Stimulated activated CD8-positive, alpha-beta memory T cell treated with anti-CD3 and anti-CD28 coated beads, Interleukin-4, amount 100 ng/mL, for 24 hours (primary cell): ENCODE data around the gene SLMAP.
A peak's percentile ranks its signal among the peaks of the same experiment; 100 is the strongest.

ENCODE experiments used
- DNase-seq: peaks from one replicate; pipeline ENCODE4 v3.0.0-alpha.2; 2020; ENCODE audit warnings: low read depth

Gene SLMAP

GRCh38 chr3:57753016-57753415 lies 3.1 kb upstream of the SLMAP start:
- DNase-seq = no peak

GRCh38 chr3:57755368-57755675 lies 787 bp upstream of the SLMAP start:
- DNase-seq = no peak

- DNase-seq = peak; percentile 9
Measured at GRCh38 chr3:57756528-57757401, 656 bp downstream of the SLMAP start.

DNA sequence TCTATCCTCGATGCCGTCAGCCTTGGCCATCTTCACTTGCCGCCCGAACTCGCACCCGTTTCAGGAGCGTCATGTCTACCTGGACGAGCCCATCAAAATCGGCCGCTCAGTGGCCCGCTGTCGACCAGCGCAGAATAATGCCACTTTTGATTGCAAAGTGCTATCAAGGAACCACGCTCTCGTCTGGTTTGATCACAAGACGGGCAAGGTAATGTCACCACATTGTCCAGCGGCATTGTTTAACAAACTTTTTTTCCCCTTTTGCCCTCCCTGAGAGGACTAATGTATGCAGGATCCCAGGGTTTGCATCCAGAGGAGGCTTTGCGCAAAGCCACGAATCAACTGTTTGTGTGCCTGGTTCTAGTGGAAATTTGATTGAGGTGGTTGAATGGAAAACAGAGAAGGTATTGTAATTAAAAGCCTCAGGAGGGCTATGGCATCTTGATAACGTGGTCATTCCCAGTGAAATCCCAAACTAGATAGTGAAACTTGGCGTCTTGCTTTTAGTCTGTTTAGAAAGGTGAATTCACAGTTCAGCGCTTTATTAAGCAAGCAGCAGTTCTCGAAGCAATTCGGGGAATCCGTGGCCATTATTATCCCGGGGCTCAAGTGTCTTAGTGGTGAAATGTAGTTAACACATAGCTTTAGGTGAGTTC lies 1.7 kb downstream of the SLMAP start:
- no peak for DNase-seq

GRCh38 chr3:57758686-57759085 lies 2.6 kb downstream of the SLMAP start:
- DNase-seq = no peak

- DNase-seq = no peak
Measured at GRCh38 chr3:57764794-57765193, 8.7 kb downstream of the SLMAP start.

GRCh38 chr3:57768595-57768994 lies 12.5 kb downstream of the SLMAP start:
- no peak for DNase-seq

DNA sequence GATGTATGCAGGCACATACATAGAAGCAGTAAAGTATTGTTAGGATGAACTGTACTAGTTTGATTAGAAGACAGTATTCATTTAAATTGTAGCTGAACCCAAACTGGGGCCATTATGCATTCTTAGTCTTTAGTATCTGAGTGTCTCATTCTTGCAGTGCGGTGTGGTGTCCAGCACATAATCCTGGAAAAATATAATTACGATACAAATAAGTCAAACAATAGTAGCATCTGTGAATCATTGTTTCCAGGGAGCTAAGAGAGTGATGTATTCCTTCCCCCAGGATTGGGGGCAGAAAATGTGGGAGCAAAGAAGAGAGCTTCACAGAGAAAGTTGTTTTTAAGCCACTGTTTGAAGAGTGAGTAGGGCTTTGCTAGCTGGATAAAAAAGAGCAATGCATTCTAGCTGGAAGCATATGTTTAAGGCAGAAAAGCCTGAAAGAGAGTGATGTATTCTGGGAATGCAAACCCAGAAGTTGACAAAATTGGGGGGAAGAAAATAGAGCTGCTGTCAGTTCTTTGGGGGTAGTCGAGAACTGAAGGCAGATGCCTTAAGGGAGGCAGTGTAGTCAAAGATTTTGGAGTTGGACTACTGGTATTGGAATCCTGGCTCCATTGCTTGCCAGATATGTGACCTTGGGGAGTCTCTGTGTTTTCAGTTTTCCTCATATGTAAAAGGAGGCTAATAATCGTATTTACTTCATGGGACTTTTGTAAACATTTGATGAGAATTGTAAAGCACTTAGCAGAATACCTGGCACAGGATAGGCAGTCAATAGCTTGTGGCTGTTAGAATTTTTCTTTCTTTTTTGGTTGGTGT lies 14.1 kb downstream of the SLMAP start:
- no peak for DNase-seq

DNA sequence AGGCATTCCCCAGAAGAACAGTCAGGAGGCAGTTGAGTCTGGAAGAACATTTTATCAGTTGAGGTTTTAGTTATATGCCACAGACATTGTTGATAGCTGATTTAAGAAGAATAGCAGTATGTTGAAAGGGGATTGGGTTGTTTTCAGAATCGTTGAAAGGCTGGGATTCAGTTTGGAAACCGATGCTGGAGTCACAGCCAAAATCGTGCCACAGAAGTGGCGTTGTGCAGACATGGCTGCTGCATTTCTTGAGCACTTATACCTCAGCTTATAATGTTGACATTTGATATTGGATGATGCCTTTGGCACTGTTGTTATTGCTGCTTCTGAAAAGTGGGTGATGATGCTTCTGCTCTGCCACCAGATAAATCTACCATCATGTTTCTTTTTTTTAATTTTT lies 16.1 kb downstream of the SLMAP start:
- no peak for DNase-seq

DNA sequence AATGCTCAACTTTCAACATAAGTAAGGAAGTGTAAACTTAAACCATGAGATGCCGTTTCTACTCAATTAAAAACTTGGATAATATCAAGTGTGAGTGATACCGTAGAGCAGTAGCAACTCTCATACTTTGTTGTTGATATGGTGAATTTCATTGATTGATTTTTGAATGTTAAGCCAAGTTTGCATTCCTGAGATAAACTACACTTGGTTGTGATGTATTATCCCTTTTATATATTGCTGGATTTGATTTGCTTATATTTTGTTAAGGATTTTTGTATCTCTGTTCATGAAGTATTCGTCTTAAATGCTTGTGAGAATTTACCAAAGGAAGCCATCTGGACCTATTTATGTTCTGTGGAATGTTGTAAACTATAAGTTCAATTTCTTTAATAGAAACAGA lies 21.7 kb downstream of the SLMAP start:
- DNase-seq = no peak

GRCh38 chr3:57778494-57778893 lies 22.4 kb downstream of the SLMAP start:
- no peak for DNase-seq

- no peak for DNase-seq
Measured at GRCh38 chr3:57779666-57780065, 23.6 kb downstream of the SLMAP start.

- no peak for DNase-seq
Measured at GRCh38 chr3:57783186-57784088, 27.3 kb downstream of the SLMAP start.

GRCh38 chr3:57784089-57784735 lies 28.1 kb downstream of the SLMAP start:
- no peak for DNase-seq

DNA sequence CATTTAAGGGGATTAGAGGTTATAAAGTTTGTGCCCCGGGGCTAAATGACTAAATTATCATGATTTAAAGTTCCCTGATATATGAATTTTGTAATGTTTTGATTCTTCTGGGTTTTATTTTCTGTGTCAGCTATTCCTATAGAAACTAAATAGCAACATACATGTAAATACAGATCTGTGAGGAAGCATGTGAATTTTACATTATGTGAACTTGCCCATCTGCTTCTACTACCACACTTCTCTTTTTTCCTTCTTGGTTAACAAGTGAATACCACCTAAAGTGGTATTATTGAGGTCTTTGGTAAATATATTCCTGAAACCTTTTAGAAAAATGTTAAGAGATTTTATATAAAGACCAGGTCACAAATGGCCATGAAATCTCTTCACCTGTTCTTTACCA lies 29.3 kb downstream of the SLMAP start:
- no peak for DNase-seq

DNA sequence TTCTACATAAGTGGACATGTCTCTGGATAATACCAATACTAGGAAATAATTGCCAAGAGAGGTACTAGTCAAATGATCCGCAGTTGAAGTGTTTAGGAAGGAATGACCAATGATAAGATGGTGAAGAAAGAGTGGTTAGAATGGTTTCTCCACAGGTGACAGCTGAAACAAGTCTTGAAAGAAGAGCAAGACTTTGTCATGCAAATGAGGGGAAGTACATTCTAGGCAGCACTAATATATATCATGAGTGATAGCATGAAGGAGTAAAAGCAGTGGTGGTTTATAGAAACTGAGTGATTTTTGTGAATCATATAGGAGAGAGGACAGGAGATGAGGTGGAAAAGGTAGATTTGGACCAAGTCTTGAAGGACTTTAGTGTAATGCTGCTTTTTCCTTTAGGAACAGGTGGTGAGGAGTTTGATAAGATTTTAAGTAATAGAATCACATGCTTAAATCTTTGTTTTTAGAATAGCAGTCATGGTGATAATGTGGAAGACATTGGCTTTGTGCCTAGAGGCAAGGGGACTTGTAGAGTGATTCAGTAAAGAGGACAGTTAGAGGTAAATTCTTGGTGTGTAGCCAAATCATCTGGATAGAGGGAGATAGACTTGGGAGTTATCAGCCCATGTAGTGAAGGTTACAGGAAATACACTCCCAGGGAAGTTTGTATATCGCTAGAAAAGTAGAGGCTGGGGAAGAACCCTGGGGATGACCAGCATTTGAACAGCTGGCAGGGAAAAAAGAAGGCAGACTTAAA lies 31.9 kb downstream of the SLMAP start:
- no peak for DNase-seq

GRCh38 chr3:57788624-57789018 lies 32.5 kb downstream of the SLMAP start:
- DNase-seq = no peak

DNA sequence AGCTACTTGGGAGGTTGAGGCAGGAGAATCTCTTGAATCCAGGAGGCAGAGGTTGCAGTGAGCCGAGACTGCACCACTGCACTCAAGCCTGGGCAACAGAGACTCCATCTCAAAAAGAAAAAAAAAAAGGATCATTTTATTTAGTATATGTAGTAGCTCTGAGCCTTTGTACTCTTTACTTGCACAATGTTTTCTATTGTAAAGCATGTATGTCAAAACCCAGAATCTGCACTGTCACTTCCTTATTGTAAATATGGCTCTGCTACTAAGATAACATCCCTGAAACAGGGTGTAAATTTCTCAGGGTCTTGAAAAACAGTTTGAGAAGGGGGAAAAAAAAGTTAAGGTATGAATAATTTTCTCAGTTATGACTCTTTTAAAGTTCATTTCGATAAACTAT lies 35.1 kb downstream of the SLMAP start:
- DNase-seq = no peak

- DNase-seq = no peak
Measured at GRCh38 chr3:57792198-57792597, 36.1 kb downstream of the SLMAP start.

DNA sequence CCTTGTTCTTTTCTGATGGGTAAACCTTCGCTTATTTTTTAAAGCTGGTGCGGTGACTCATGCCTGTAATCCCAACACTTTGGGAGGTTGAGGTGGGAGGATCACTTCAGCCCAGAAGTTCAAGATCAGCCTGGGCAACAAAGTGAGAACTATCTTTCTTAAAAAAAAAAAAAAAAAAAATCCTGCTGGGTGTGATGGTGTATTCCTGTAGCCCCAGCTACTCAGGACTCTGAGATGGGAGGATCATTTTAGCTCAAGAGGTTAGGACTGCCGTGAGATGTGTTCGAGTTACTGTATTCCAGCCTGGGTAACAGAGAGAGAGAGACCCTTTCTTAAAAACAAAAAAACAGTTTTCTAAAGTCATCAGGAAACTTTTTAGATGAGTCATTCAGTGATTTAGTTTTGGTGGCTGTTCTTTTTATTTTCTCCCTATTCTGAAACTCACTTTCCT lies 37.7 kb downstream of the SLMAP start:
- DNase-seq = no peak

DNA sequence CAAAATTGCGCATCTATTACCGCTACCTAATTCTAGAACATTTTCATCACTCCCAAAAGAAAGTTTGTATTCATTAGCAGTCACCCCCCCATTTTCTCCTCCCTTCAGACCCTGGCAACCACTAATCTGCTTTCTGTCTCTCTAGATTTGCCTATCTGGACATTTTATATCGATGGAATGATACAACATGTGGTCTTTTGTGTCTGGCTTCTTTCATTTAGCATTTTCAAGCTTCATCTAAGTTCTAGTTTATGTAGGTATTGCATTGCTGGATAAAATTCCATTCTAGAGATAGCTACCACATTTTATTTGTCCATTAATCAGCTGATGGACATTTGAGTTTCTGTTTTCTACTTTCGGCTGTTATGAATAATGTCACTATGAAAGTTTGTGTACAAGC lies 38.4 kb downstream of the SLMAP start:
- DNase-seq = no peak
